DMS79 treated with DMSO at 0.1 percent for 48 hours (cell line): ENCODE results near the gene MPZL1.

Source experiments
- DNase-seq: peaks from one replicate; lab custom pipeline; 2025; lab: John Stamatoyannopoulos, UW

The MPZL1 gene

DNA sequence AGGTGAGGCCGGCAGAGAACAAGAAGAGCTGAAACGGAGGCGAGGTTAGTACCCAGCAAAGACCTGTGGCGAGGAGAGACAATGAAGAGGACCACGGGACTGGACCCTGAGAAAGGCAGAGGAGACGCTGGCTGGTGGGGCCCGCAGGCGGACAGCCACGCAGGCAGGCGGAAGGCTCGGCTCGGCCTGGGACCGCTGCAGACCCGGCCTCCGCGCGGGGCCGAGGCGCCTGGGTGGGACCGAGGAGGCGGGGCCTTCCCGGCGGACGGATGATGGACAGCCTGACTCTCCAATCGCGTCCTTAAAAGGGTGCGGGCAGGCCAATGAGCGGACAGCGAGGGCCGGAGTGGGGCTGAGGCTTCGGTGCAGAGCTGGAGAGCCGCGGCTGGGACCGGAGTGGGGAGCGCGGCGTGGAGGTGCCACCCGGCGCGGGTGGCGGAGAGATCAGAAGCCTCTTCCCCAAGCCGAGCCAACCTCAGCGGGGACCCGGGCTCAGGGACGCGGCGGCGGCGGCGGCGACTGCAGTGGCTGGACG, at the start of gene MPZL1:
Gene MPZL1, plus strand, starts transcription at position 366 of the 535 bp plus-strand sequence. CDS start 170 bp downstream, outside the sequence.
- DNase-seq: peak; percentile 77

DNA sequence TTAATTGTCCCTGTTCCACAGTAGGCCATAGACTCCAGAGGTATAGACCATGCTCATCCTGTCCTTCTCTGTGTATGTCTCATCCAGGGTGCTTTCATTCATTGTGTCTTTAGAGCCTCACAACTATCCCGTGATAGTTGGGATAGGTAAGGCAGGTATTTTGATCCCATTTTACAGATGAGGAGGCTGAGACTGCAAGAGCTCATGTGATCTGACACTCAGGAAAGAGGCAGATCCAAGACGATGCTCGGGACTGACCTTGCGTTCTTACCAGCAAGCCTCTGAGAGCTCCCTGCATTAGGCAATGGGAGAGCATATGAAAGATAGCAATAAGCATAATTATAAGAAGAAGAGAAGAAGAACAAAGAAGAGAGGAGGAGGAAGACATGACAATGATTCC, 49.0 kb upstream of the MPZL1 start:
- DNase-seq: no peak

DNA sequence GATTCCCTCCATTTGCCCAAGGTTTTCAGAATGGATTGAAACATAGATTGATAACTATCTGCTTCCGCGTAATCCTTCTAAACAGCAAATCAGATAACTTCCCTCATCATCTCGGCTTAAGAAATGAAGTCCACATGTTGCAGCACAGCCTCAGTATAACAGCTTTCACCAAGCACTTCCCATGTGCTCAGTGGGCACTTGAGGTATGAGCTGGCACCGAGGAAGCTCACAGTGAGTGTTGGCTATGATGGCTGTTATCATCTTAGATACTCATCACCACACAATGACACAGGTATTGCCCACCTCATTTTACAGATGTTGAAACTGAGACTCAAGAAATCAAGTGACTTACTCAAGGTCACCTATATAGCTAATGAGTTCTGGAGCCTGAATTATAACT, 48.5 kb upstream of the MPZL1 start:
- no peak for DNase-seq

DNA sequence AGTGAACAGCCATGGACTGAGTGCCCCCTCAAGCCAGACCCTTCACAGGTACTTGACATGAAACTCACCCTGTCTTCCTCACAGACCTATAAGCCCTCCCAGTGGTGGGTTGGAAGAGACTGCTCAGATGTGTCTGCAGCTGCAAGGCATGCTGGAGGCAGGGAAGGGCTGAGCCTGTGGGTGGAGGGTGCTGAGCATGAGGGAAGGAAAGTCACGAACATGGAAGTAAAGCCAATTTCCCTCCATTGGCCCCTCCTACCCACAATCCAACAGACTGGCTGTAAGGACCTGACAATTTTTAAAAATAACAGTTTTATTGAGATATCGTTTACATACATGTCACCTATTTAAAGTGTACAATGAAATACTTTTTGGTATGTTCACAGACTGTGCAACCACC, 47.6 kb upstream of the MPZL1 start:
- no peak for DNase-seq

DNA sequence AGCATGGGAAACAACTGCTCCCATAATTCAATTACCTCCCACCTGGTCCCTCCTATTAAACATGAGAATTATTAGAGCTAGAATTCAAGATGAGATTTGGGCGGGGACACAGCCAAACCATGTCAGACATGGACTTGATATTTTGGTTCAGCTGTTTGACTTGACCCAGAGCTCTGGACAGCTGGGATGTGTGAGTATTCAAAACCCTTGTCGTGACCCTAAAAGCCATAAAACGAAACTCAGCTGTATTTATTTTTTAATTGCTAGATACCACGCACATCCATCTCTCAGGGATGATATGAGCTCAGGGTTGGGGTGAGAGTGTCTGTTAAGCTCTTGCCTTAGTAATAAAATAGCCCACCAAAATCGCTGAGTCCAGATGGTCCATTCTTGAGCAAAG, 46.3 kb upstream of the MPZL1 start:
- no peak for DNase-seq

DNA sequence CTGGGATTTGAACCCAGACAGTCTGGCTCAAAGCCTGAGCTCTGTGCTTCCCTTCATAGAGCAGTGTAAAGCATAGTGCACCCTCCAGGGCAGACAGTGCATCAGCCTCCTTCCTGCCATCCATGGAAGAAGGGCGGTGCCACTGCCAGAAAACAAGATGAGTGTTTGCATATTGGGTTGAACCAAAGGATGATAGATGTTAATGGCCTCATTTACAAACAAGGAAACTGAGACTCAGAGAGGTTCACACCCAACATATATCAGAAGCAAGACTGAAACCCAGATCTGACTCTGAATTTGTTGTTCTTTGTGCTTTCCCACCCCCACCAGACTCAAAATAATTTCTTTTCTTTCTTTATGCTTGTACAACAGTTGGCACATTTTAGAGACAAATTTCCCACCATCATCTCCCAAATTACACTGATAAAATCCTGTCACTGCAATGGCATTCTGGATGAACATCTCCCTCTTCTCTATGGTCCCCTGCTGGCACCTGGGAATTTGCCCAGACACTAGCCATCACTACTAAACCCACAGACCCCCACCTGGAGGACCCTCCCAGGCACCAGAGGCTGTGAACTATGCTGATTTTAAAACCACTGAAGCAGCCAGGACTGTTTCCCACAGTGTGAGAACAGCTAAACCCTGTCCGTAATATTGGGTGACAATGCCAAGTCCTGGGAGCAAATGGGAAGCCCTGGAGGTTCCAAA, 45.4 kb upstream of the MPZL1 start:
- no peak for DNase-seq

DNA sequence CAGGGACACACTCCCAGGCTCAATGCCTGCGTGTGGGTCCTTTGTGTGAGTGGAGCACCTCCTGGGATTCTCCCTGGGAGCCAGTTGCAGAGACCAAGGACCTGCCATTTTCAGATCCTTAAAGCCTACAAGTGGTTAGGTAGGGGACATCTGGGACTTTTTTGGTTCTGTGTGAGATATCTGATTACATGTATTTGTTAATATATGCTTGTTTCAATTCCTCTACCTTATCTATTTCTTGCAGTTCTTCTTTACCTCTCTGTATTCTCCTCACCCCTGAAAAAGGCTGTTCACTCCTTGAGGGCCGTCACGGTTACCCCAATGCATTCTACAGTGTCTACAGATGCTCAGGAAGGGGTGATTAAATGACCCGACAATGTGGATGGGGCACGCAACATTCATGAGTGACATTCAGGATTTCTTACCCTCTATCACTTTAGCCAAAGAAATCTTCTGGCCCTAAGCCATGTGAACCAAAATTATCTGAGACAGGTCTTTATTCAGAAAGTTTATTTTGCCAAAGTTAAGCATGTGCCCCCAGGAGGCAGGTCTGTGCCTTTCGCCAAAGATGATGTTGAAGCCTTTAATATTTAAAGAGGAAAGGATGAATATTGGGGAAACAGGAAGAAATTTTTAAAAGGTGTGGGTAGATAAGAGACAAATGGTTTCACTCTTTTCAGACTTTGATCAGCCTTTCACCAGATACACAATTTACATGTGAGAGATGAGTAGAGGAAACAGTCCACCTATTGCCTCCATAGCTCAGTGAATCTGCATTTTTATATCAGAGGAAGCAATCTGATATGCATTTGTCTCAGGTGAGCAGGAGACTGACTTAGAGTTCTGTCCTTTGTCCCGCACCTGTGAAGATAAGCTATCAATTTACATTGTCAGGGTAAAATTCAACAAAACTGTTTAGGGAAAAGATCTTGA, 44.6 kb upstream of the MPZL1 start:
- no peak for DNase-seq

DNA sequence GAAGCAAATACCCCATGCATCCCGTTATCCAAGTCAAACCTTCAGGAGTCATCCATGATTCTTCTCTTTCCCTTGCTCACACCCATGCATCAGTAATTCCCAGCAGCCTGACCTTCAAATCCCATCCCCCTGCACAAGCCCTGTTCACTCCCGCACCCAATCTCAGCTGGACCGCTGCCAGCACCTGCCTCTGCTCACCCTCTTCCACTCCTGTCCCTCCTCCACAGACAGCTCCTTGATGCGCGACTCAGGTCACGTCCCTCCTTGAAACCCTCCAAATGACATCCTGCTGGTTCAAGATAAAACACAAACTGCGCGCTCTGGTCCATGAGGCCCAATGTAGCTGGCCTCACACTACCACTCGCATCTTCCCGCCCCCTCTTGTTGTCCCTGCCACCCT, 43.4 kb upstream of the MPZL1 start:
- no peak for DNase-seq

DNA sequence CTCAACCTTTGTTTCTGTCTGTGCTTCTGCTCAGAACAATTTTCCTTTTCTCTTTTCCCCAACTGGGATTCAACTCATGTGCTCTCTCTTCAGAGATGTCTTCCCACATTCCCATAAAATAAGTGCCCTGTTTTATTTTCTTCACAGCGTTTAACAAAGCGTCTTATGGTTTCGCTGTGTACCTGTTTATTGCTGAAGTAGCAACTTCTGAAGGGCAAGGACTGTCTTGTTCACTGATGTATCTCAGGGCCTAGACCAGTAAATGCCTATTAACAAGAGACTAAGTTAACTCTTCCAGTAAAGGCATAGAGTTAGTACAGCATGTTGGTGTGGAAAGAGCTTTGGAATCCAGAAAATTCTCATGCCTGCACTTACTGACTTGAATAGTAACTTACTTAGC, 42.9 kb upstream of the MPZL1 start:
- no peak for DNase-seq

DNA sequence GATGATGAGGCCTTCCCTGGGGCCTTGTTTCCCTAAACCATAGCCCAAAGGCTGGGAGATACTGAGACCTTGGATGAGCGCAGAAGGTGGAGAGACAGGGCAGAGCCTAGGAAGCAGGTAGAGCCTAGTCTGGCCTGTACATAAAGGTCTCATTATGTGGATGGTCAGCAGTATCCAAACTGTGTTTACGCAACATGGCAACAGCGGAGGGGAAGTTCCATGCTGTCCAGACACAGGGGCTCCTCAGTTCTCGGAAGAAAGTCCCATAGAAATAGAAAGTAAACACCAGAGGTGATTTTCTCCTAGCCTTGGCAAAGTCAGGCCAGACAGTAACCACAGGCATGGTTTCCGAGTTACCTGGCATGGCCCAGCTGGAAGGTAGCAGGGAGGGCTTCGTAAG, 42.1 kb upstream of the MPZL1 start:
- no peak for DNase-seq

DNA sequence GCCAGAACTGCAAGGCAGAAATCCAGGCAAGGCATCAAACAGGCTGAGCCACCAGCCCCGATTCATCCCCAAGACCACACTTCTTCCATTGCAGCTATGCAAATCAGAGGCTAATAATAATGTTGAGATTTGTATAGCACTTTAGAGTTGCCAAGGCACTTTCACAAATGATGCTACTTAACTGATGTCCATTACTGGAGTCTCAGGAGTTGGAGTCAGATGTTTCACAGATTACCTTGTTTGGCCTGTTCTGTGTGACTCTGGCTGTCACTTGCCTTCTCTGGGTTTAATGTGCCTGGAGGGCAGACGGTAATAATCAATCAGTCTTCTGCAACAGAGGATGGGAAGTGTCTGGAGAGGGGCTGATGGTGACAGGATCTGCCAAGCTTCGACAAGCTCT, 40.8 kb upstream of the MPZL1 start:
- no peak for DNase-seq

DNA sequence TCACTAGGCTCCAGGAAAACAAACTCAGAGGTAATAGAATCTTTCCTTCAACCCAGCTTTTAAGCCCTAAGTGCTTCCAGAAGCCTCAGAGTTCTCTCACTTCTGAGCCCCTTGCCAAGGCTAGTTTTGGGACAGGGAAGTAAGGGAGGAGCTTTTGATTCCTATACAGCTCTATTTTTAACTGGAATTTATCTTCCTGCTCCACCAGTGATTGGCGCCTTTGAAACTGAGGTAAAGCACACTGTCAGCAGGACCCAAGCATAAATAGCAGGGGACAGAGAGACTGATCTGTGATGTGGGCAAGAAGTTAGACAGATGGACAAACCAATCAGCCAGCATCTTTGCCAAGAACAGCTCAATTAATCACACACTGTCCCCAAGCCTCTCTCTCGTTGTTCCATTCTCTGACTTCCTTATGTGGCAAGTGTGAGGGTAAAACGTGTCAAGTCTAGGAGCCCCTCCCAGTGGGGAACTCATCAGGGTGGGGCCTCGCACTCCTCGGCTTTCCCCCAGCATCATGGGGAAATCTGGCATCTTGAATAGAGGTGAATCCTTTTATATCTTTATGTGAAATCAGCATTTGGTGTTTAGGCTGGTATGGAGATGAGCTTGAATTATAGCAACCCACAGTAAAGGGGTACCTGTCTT, 40.2 kb upstream of the MPZL1 start:
- DNase-seq: no peak

DNA sequence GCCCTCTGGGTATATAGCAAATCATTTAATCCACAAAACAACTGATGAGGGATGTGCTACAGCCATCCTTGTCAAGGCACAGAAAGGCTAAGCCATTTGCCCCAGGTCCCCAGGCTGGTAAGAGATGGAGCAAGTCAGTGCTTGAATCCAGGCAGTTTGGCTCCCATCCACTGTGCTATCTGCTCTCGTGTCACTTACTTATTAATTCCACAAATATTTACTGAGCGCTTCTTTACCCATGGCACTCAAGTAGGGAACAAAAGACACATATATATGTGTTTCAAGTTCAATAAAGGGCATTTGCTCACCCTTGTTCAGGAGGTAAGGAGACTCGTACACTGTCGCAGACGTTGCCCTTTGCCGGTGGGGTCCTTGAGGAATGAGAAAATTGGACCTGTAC, 38.6 kb upstream of the MPZL1 start:
- DNase-seq: no peak

DNA sequence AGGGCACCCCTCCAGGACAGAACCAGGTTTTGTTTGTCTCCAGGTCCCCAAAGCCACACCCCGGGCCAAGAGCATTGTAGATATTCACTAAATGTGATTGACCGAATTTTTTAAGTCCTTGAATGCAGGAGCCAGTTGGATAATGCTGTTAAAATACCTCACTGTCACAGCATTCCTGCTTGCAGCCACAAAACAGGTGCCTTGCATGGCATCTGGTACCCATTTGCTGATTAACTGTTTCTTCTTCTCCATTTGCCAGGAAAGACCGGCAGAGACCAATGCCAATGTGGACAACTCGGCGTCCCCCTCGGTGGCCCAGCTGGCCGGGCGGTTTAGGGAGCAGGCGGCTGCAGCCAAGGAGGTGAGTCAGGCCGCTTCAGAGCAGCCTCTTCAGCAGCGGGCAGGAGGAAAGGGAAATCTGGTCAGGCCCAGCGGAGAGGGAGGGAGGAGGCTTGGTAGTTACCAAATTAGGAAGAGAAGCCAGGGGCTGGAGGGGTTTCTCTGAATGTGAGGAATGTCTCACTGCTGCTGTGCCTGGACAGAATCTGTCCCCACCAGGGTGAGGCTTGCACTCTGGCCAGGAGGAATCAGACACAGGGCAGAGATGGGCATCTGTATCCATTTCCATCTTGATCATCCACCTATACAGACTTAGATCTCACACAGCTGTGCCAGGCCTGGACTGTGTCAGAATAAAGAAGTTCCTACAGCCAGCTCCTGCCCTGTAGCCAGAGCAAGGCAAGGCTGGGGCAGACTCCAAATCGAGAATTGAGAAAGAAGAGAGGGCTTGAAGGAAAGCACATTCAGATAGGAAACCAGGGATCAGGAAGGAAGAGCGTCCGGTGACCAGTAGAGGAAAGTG, 37.9 kb upstream of the MPZL1 start:
- no peak for DNase-seq

DNA sequence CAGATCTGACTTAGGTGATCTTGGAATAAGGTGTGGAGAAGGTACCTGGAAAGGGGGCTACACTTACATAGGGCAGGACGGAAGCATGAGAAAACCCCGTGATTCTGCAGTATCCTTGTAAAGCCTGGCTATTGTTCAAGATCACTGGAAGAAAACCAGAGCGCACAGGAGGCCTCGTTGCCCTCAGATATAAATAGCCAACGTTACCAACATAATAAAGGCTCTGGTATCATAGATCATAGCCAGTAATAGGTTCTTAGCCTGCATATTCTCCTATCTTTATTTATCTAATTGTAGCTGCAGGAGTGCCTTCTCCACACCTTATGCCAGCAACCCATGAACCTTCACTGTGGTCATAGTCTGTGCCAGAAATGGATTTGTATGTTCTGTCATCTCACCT, 35.9 kb upstream of the MPZL1 start:
- no peak for DNase-seq

DNA sequence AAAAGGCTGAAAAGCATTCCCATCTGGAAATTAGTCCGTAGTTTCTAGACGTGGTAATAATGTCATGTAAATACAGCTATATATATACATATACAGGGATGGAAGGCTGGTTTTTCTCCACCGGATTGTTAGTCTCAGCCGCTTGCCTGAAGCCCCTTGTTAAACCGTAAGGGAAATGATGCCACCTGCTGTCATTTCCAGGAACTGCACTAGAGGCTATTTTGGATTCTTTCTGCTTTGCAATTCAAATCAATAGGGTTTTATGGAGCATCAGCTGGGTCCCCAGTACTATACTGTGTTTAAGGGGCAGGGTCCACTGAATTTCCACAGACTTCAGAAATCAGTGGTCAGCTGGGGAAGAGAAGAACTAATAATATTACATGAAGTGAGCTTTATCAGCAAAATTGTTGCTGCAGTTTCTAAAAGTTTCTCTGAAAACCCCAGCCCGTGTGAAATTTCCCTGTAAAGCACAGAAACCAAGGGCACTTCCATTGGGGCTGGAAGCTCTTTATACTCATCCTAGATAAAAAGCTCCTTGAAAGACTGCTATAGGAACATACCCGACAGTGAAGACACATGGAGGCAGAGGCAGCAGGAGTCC, 33.8 kb upstream of the MPZL1 start:
- peak; percentile 61 for DNase-seq

DNA sequence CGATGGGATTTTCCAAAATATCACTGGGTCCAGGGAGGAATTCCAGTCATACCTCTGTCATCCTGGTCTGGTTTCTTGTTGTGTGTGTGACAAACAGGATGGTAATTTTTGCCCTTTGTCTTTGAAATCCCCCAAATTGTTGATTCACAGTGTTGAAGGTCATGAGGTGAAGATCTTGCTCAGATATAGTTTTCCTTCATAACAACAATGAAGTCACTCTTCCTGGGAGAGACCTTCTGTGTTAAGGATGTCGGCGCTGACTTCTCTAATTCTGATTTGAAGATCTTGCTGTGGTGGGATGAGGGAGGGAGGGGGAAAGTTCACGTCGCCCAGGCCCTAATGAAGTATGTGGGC, 32.2 kb upstream of the MPZL1 start:
- DNase-seq: no peak

DNA sequence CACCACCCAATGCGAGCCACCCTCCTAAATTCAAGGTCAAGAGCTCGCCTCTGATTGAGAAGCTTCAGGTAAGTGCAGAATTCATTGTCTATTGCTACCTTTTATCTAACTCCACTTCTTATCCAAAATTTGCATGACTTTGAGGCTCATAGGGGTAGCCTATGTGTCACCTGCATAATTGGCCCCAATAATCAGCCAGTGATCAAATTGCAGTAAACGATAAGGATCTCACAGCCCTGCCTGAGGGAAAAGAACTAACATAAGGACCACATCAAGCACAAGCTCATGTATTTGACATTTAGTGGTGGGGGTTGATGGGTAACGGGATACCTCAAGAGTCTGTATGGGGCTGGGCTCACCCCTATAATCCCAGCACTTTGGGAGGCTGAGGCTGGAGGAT, 31.7 kb upstream of the MPZL1 start:
- DNase-seq: no peak

DNA sequence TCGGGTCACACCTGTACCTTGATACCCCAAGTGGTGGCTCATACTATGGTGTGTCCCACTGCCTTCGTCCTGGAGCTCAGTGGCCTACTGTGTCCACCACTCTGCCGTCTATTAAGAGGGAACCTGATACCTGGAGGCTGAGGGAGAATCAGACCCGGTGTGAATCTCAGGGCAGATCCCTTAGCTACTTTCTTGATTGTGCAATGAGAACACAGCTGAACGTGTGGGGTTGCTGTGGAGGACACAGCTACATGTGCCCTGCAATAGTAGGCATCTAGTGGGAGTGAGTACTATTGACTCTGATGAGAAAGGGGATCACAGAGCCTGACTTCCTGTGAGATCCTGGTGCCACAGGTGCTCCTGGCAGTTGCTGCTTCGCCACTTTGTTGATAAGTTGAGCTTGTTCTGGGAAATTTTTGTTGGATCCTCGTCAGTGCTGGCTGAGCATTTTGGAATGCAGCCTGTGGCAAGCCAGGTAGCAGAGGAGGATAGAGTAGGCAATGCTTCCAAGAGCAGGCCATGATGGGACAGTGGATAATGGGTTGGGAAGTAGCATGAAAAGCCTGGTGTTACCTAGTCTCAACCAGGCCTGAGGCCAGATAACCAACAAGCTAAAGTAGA, 28.2 kb upstream of the MPZL1 start:
- no peak for DNase-seq

DNA sequence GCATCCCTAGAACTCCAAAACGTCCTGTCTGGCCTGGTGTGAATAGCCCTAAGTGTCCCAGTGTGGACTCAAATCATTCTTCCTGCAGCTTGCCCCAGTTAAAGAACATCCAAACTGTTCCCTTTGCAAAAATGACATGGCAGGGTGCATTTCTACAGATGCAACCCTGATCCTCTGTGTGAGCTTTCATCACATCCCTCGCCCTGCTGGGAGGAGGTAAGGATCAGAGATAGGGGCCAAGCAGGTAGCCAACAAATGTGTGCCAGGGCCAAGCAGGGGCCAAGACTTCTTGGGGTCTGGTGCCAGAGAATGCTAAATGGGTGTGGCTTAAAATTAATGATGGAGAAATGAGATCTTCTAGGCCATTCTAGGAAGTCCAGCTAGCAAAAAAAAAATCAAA, 27.1 kb upstream of the MPZL1 start:
- DNase-seq: no peak

DNA sequence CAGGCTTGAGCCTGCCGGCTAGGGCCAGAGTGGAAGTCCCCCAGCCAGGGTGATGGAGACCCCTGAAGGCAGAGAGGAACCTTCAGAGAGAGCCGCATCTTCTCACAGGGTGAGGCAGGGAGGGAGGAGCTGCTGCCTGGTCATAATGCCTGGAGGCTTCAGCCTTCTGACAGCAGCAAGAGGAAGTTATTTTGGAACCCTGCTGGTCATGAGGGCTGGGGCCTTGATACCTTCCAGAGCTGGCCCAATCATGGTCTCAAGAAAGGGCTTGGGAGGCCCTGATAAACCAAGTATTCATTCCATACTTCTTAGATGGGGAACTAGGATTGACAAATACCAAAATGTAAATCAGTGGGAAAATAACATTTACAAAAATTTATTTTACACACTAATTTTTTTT, 26.6 kb upstream of the MPZL1 start:
- DNase-seq: no peak
